Activated effector memory CD4-positive, alpha-beta T cell treated with anti-CD3 and anti-CD28 coated beads, Interleukin-2, amount 50 U/mL, for 16 hours (primary cell): ENCODE data around the gene BLMH.
"Not testable (repeated sequence)": the region's sequence is repeated elsewhere in the genome, so short reads cannot be mapped to it uniquely, and the experiment has no call there.

Source experiments
- DNase-seq: peaks from one replicate; pipeline ENCODE4 v3.0.0-alpha.2; 2020

BLMH gene

GRCh38 chr17:30225919-30226553 is 65.7 kb downstream of the BLMH start:
- peak; percentile 21 for DNase-seq

DNA sequence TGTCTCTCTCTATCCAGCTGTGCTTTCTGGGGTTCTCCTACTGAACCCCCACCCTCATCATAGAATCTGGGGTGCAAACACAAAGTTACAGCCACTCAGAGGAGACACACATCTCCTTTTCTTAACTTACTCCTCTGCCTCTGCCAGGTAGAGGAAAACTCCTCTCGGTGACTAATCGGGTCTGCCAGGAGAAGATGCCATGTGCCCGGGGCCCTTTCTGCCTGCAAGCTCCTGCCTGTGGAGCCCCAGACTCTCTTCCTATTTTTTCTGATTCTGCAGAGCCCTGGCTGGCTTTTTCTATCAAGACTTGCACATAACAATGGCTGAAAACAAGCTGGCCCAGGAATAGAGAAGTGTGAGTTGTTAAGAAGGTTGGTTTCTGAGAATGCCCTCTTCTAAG is 66.6 kb downstream of the BLMH start:
- peak; percentile 17 for DNase-seq

- DNase-seq: peak; percentile 42
Observed at GRCh38 chr17:30224419-30224960, 67.3 kb downstream of the BLMH start.

DNA sequence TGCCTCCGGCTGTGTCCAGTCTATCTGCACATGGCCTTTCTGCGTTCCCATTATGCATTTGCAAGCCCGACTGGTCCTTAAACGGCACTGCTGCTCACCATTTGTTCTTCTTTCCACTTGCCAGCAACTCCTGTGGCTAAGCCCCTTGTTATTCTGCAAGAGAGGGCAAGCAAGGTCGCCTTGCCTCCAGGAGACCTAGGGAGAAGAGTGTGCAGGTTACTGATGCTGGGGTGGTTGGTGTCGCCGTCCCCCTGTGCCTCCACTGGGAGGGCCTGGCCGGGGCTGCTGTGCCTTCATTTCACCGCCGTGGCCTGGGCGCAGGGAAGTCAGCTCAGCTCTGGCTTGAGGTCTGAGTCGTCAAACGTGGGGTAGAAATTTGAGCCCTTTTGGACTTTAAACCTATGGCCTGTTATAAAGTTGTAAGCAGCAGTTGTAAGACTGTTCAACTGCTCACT is 69.0 kb downstream of the BLMH start:
- DNase-seq: peak; percentile 36

GRCh38 chr17:30222251-30222650 is 69.5 kb downstream of the BLMH start:
- DNase-seq: peak; percentile 8

GRCh38 chr17:30221346-30221745 is 70.4 kb downstream of the BLMH start:
- peak; percentile 33 for DNase-seq

DNA sequence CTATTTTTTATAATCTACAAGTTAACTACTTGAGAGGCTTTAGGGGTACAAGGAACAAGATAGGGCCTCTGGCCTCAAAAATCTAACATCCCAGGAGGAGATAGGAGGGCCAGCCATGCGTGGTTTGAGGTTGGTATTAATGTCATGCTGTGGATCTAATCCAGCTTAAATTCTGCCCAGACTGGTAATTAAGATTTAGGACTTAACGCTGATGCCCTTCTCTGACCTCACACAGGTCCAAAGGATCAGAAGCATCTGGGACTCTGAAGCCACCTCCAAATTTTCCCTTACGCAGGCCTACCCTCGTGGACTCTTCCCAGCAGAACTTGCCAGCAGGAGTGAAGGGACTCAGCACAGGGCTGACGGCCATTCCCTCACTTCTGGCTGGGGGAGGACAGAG is 71.3 kb downstream of the BLMH start:
- no peak for DNase-seq

DNA sequence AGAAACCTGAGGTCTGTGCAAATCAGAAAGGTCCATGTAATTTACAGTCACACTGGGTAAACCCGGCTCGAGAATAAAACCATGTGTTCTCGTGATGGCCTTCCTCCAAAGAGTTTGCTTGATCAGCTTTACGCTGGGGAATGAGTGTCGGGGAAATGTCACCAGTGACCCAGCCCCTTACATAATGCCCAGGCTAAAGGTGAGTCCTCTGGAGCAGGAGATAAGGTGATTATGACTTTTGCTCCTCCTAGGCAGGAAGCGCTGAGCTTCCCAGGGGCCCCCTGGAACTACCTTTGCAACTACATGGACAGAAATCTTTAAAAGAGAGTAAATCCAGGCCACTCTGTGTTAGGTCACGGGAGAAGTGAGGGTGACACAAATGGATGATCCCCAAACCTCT is 71.9 kb downstream of the BLMH start:
- DNase-seq: peak; percentile 8

GRCh38 chr17:30219315-30219714 is 72.4 kb downstream of the BLMH start:
- DNase-seq: peak; percentile 14

- DNase-seq: no peak
Observed at GRCh38 chr17:30218799-30219198, 72.9 kb downstream of the BLMH start.

GRCh38 chr17:30217746-30218245 is 73.9 kb downstream of the BLMH start:
- no peak for DNase-seq

GRCh38 chr17:30217054-30217453 is 74.7 kb downstream of the BLMH start:
- no peak for DNase-seq

DNA sequence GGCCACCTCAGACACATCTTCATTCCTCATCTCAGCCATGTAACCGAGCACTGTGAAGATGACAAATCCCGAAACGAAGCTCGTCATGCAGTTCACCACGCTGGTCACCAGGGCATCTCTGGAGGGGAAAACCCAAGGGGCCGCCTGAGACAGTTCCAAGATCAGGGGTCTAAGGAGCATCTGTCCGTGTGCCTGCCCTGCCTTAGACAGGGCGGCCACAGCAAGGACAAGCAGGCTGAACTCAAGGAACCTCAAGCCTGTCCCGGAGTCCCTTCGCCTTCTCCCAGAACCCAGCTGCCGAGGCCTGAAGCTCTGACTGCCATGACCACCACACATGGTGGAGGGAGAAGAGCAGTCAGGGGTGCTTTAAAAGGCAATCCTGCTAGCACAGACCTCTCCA is 79.0 kb downstream of the BLMH start:
- no peak for DNase-seq

GRCh38 chr17:30211371-30211770 is 80.4 kb downstream of the BLMH start:
- DNase-seq: no peak

DNA sequence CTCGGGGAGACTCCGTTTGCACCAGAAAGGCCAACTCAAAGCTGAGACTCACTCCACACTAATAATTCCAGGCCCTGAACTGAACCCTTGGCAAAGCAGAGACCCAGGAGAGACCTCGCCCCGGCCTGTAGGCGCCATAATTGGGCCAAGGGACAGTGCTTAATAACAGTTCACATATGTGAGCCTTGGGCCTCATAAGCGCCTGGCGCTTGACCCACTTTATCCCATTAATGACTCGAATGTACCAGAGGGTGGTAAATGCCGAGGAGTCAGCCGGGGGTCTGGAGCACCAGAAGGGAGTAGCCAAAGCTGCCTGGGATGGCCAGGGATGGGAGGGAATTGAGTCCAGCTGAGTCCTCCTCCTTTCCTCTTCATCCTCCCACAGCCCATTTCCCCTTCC is 80.8 kb downstream of the BLMH start:
- no peak for DNase-seq

DNA sequence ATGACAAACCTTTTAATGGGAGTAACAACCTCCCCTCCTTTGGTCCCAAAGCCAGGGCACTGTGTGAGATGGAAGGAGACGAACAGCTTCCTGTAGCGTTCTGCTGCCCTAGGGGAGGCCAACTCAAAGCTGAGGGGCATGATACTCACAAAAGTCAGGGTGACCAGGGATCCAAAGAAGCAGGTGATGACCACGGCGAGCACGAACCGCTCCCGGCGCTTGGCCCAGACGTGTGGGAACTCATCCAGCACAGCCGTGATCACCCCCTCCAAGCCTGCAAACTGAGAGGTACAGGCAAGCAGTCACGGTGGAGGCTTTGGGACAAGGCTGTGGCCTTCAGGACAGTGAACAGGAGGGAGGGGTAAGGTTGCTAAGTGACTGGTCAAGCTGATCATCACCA is 81.4 kb downstream of the BLMH start:
- no peak for DNase-seq

DNA sequence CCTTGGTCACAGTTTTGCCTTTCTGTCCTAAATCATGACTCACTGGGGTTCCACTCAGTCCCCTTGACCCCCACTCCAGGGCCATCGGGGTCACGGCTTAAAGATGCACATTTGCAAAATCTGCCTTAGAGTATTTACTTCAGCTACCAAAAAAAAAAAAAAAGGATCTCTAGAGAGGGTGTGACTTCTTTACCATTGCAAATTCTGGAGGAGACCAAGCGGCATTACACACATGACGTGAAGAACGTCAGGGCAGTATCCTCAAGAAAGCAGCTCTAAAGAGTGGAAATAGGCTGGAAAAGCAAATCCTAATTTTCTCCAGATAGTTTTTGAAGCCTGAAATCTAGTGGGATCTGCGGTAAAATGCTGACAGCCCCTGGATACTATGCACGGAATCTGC is 81.8 kb downstream of the BLMH start:
- DNase-seq: no peak

DNA sequence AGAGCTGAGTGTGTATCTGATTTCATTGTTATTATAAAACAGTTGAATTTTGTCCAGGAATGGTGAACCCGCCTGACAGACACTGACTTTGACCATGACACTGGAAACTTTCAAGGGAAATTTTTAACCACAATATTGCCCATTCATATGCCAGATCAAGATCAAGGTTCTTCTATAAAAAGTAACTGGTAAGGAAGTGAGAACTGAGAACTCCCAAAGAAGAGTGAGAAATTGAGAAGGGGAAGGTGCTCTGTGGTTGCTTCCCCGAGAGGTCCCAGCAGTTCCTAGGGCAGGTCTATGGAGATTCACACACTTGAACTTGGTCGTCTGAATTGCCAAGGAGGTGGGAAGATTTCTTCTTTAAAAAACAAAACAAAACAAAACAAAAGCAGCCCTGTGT is 83.5 kb downstream of the BLMH start:
- no peak for DNase-seq

DNA sequence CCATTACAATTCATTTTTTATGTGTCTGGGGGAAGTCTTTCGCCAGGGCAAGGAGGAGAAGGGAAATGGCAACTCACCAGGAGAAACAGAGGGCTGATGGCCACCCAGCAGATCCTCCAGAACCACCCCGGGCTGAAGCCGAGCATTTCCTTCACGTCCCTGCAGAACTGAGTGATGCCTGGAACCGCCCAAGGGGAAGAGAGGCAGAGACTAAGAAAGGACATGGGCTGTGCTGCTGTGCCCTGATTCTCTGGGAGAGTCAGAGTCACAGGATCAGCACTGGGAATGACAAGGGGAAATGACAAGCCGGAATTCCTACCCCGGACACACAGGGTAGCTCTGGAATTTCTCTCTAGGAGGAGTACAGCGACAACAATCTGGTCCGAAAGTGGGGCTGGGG is 84.1 kb downstream of the BLMH start:
- DNase-seq: no peak

- no peak for DNase-seq
Observed at GRCh38 chr17:30203471-30203981, 88.2 kb downstream of the BLMH start.

- not testable (repeated sequence) for DNase-seq
Observed at GRCh38 chr17:30200656-30201055, 91.1 kb downstream of the BLMH start.

GRCh38 chr17:30200106-30200505 is 91.6 kb downstream of the BLMH start:
- DNase-seq: no peak

GRCh38 chr17:30199600-30199999 is 92.1 kb downstream of the BLMH start:
- no peak for DNase-seq
